Measurements from ENCODE around the gene TTLL11. TPM values are rescaled to one million over a fixed set of nuclear protein-coding genes. Genes with fewer than 3 reads are reported as not detected.

TTLL11 gene
- total and polyA plus RNA-seq, 2 of the 8 experiments (the other 6 are each of a cell fraction or from before 2014, with no cell fraction given) = 0.56 to 0.80 TPM

- H3K27ac ChIP-seq (ENCODE audit: low read depth, low read length) = no peak overlapping the region
- TF ChIP-seq SAP30 (IDR thresholded peaks at IDR 0.05; ENCODE audit: insufficient read depth, insufficient replicate concordance, low read length) (no peak), E2F6 (IDR thresholded peaks at IDR 0.05) (no peak), HDAC6 (IDR thresholded peaks at IDR 0.05; ENCODE audit: low read depth, low read length) (no peak), CTCF (IDR thresholded peaks at IDR 0.05; ENCODE audit: control extremely low read depth in 1 of 3, insufficient read depth in 1 of 3, low read depth in 1 of 3, low read length in 3 of 3) (no peak), EZH2 (IDR thresholded peaks at IDR 0.05; ENCODE audit: low read depth, low read length, severe bottlenecking) (no peak), ATF3 (IDR thresholded peaks at IDR 0.05; ENCODE audit: insufficient read depth, low read depth, low read length) (no peak), SIN3A (conservative IDR thresholded peaks at IDR 0.05 in 1 of 2, IDR thresholded peaks at IDR 0.05 in 1 of 2; ENCODE audit: low read depth in 1 of 2, low read length in 2 of 2) (no peak), JUN (IDR thresholded peaks at IDR 0.05; ENCODE audit: low read depth, low read length) (no peak), POU5F1 (IDR thresholded peaks at IDR 0.05; ENCODE audit: low read depth, low read length) (no peak)
Observed at GRCh38 chr9:121870271-121870670, 222.8 kb downstream of the TTLL11 start.

More at GRCh38 chr9:121870271-121870670, 222.8 kb downstream of the TTLL11 start:
- no peaks in the 10 kb centered on the region for H3K79me1 ChIP-seq (ENCODE audit: low read depth, low read length)
- H3K23me2 ChIP-seq (ENCODE audit: low read depth, low read length) = no peaks in the 10 kb centered on the region
- POLR2A ChIA-PET (ENCODE audit: partially characterized antibody) = interaction anchor here (1.6 kb wide), 1 partner anchor 8 kb away, joined by 3 read pairs; no protein-coding TSS in a partner anchor
- H3K56ac ChIP-seq (replicated peaks; ENCODE audit: insufficient read length, low read depth, low read length) = no peak overlapping the region
- H3K23ac ChIP-seq (ENCODE audit: insufficient read length) = no peak overlapping the region
- H3K79me2 ChIP-seq (ENCODE audit: control insufficient read depth in 1 of 2, insufficient read depth in 2 of 2, low read length in 2 of 2) = no peaks in the 10 kb centered on the region
- H3K18ac ChIP-seq (ENCODE audit: extremely low read depth, low read length) = no peak overlapping the region
- 95% methylated on average over 10 of the region's 10 CpGs; no CpG with 5 or more reads in 1 of the 2 experiments for WGBS, 2 experiments (ENCODE audit: extremely low coverage in 1 of 2, insufficient coverage in 1 of 2, insufficient read length in 1 of 2, insufficient replicate concordance in 2 of 2, low coverage in 1 of 2, low lambda C conversion rate in 2 of 2, missing lambda C conversion rate in 1 of 2)
- H3K4me2 ChIP-seq (ENCODE audit: insufficient read depth in 1 of 2, low read depth in 2 of 2, low read length in 2 of 2) = no peak overlapping the region
- H2BK120ac ChIP-seq (replicated peaks; ENCODE audit: low read depth, low read length) = no peak overlapping the region
- no peak overlapping the region for H3K4me3 ChIP-seq (ENCODE audit: extremely low read depth in 1 of 4, insufficient read depth in 2 of 4, low read depth in 3 of 4, low read length in 4 of 4)
- no peaks in the 10 kb centered on the region; a peak in 1 of 7 replicates for H3K4me1 ChIP-seq (replicated peaks in 1 of 4; ENCODE audit: control insufficient read depth in 3 of 4, insufficient read depth in 4 of 4, low read length in 3 of 4)
- no peaks in the 10 kb centered on the region; a peak in 1 of 7 replicates for H3K27me3 ChIP-seq (replicated peaks in 1 of 4; ENCODE audit: control insufficient read depth in 3 of 4, extremely low read depth in 1 of 4, insufficient read depth in 3 of 4, low read length in 3 of 4)
- no peak overlapping the region for H4K8ac ChIP-seq (ENCODE audit: extremely low read depth, insufficient read depth, low read length)
- CTCF ChIA-PET (ENCODE audit: partially characterized antibody) = interaction anchor here (0.8 to 1.4 kb wide), 8 partner anchors 8 to 182 kb away, joined by 3 to 4 read pairs (median 3); no protein-coding TSS in a partner anchor
- no peak for DNase-seq (ENCODE audit: low read depth in 1 of 2, low spot score in 2 of 2)
- H3K14ac ChIP-seq (ENCODE audit: insufficient read length) = no peak overlapping the region
- H3K4ac ChIP-seq (replicated peaks; ENCODE audit: insufficient read length, low read depth, low read length) = no peak overlapping the region
- no peaks in the 10 kb centered on the region for H3K36me3 ChIP-seq (ENCODE audit: control insufficient read depth in 2 of 4, insufficient read depth in 4 of 4, low read length in 3 of 4)
- H4K5ac ChIP-seq (ENCODE audit: insufficient read length, low read depth, low read length) = no peak overlapping the region
- H2BK15ac ChIP-seq (ENCODE audit: low read length) = no peak overlapping the region
- H2AFZ ChIP-seq (ENCODE audit: low read length) = no peak overlapping the region
- no peak overlapping the region for H2BK20ac ChIP-seq (ENCODE audit: low read length)
- no peak overlapping the region for H4K91ac ChIP-seq (replicated peaks; ENCODE audit: insufficient read length, low read length)
- H2AK5ac ChIP-seq (ENCODE audit: low read depth, low read length) = no peak overlapping the region
- H3K9ac ChIP-seq (replicated peaks in 1 of 4; ENCODE audit: extremely low read depth in 1 of 4, low read depth in 3 of 4, low read length in 3 of 4) = no peak overlapping the region
- no peak for FAIRE-seq
- H2BK5ac ChIP-seq (ENCODE audit: low read depth, low read length) = no peak overlapping the region
- H4K20me1 ChIP-seq (replicated peaks in 1 of 2; ENCODE audit: control insufficient read depth in 1 of 2, insufficient read depth in 2 of 2, low read length in 2 of 2) = no peaks in the 10 kb centered on the region
- H2BK12ac ChIP-seq (ENCODE audit: low read depth, low read length) = no peak overlapping the region
- H3K9me3 ChIP-seq (ENCODE audit: insufficient read depth in 2 of 2, low read depth in 1 of 2, low read length in 1 of 2) = no peaks in the 10 kb centered on the region

Measured in H1 (cell line).